GM20000 (cell line): ENCODE results near the gene ITGA8.

ENCODE experiments used
- DNase-seq: peaks from one replicate; pipeline ENCODE4 v3.0.0; 2012; ENCODE audit warnings: low spot score
- CTCF ChIP-seq: IDR thresholded peaks from 2 replicates; pipeline ENCODE4 v1.5.1; 2012; ENCODE audit warnings: mild to moderate bottlenecking, control low read depth; ENCODE audit errors: extremely low read depth, missing control alignments

ITGA8 gene

GRCh38 chr10:15720635-15721287 lies 1.0 kb upstream of the ITGA8 start:
- TF ChIP-seq CTCF, result no peak
- no peak for DNase-seq

GRCh38 chr10:15719049-15719898 lies 448 bp downstream of the ITGA8 start:
- peak; percentile 20 for DNase-seq
- TF ChIP-seq CTCF, result no peak

- DNase-seq, result no peak
- no peak for TF ChIP-seq CTCF
Measured at GRCh38 chr10:15718694-15719048, 1.1 kb downstream of the ITGA8 start.

- no peak for TF ChIP-seq CTCF
- no peak for DNase-seq
Measured at GRCh38 chr10:15715619-15716227, 4.0 kb downstream of the ITGA8 start.

GRCh38 chr10:15714847-15715246 lies 4.9 kb downstream of the ITGA8 start:
- no peak for DNase-seq
- no peak for TF ChIP-seq CTCF

GRCh38 chr10:15712883-15713282 lies 6.8 kb downstream of the ITGA8 start:
- no peak for DNase-seq
- no peak for TF ChIP-seq CTCF

GRCh38 chr10:15710455-15710854 lies 9.3 kb downstream of the ITGA8 start:
- TF ChIP-seq CTCF, result no peak
- no peak for DNase-seq
